ENCODE results near the gene OR11A1.

The OR11A1 gene

GRCh38 chr6:29414588-29414987 lies 42.3 kb downstream of the OR11A1 start, which contains the start of gene OR12D1:
OR12D1 (plus strand) TSS chr6:29414928.
- no peak for TF ChIP-seq CTCF (IDR thresholded peaks at IDR 0.05; ENCODE audit: low read depth, low read length, missing control alignments)
- DNase-seq (ENCODE audit: low read depth), result no peak
- H3K4me3 ChIP-seq (ENCODE audit: low read depth, low read length), result no peak within 1 kb of the TSS

- no peak for DNase-seq (ENCODE audit: low read depth)
- TF ChIP-seq CTCF (IDR thresholded peaks at IDR 0.05; ENCODE audit: low read depth, low read length, missing control alignments), result no peak
Observed at GRCh38 chr6:29403801-29404200, 53.1 kb downstream of the OR11A1 start.

GRCh38 chr6:29399525-29399924 lies 57.3 kb downstream of the OR11A1 start:
- TF ChIP-seq CTCF (IDR thresholded peaks at IDR 0.05; ENCODE audit: low read depth, low read length, missing control alignments), result no peak
- no peak for DNase-seq (ENCODE audit: low read depth)
- no peak overlapping the region for H3K4me3 ChIP-seq (ENCODE audit: low read depth, low read length)

More at GRCh38 chr6:29403801-29404200, 53.1 kb downstream of the OR11A1 start:
- H3K4me3 ChIP-seq (ENCODE audit: low read depth, low read length), result no peak overlapping the region

- no peak for TF ChIP-seq CTCF (IDR thresholded peaks at IDR 0.05; ENCODE audit: low read depth, low read length, missing control alignments)
- DNase-seq (ENCODE audit: low read depth), result no peak
- H3K4me3 ChIP-seq (ENCODE audit: low read depth, low read length), result no peak within 1 kb of the TSS
Observed at GRCh38 chr6:29395331-29395730, 61.5 kb downstream of the OR11A1 start, which contains the start of gene OR12D2. OR12D2 (plus strand) TSS chr6:29395631; CDS start chr6:29396700, 1,069 bp downstream.

GRCh38 chr6:29388533-29388932 lies 68.3 kb downstream of the OR11A1 start:
- H3K4me3 ChIP-seq (ENCODE audit: low read depth, low read length), result no peak overlapping the region
- TF ChIP-seq CTCF (IDR thresholded peaks at IDR 0.05; ENCODE audit: low read depth, low read length, missing control alignments), result no peak

GRCh38 chr6:29376003-29376402 lies 80.9 kb downstream of the OR11A1 start:
- no peak for DNase-seq (ENCODE audit: low read depth)
- H3K4me3 ChIP-seq (ENCODE audit: low read depth, low read length), result no peak overlapping the region
- peak; percentile 17 for TF ChIP-seq CTCF (IDR thresholded peaks at IDR 0.05; ENCODE audit: low read depth, low read length, missing control alignments)

More at GRCh38 chr6:29388533-29388932, 68.3 kb downstream of the OR11A1 start:
- DNase-seq (ENCODE audit: low read depth), result no peak

Measured in GM12864 (cell line).